Endothelial cell of umbilical vein (primary cell): ENCODE measurements around the gene PLEKHG4B.

Source experiments
- EZH2 ChIP-seq: IDR thresholded peaks from 2 replicates; pipeline ENCODE4 v1.6.1; 2012; ENCODE audit warnings: borderline replicate concordance, low read depth, mild to moderate bottlenecking, moderate library complexity, low read length, inconsistent platforms; ENCODE audit not compliant: severe bottlenecking
- POLR2A ChIP-seq: IDR thresholded peaks from 2 replicates; pipeline ENCODE4 v1.6.1; 2012; ENCODE audit warnings: low read depth, mild to moderate bottlenecking, control low read depth, low read length
- TF ChIP-seq, protein P1 (sequence below), 2 donors: IDR thresholded peaks; 1 replicate in 1 of 2; 2 replicates in 1 of 2; pipeline ENCODE4 v1.5.1; 2011; ENCODE audit warnings: low read length in 2 of 2, mild to moderate bottlenecking in 2 of 2, moderate library complexity in 2 of 2, control low read depth in 1 of 2, inconsistent platforms in 1 of 2, low read depth in 1 of 2; ENCODE audit not compliant: insufficient read depth in 1 of 2; ENCODE audit errors: extremely low read depth in 1 of 2
- TF ChIP-seq, protein P2 (sequence below): IDR thresholded peaks from 2 replicates; pipeline ENCODE4 v1.6.1; 2011; ENCODE audit not compliant: insufficient read depth, insufficient read length

DNA sequence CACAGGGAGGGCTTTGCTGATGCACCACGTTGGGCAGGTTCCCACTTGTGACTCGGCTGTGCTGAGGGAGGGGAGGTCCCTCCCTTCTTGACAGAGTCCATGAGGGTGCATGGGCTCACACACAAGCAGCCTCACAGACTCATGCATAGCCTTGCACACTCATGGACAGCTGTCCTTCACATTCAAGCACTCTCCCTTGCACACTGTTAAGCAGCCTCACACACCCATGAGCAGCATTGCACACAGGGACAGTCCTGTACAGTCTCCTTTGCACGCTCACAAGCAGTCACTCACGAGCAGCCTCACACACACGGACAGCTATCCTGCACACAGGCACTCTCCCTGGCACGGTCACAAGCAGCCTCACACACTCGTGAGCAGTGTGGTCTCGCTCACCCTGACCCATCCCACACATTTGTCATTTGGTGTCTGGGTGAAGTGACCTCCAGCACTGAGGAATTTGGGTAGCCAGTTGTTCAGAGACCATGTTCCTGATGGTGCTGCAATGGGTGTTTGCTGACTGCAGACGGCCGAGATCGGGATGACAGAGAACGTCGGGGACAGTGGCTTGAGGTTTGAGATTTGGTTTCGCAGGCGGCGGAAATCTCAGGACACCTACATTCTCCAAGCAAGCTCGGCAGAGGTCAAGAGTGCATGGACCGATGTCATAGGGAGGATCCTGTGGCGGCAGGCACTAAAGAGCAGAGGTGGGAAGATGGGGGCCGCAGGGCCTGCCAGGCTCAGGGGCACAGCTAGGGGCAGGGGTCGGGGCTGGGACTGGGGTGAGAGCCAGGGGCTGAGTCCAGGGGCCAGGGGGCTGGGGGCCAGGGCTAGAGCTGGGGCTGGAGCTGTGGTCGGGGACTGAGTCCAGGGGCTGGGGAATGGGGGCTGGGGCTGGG lies 81.7 kb downstream of the PLEKHG4B start:
- TF ChIP-seq, protein P1, sequence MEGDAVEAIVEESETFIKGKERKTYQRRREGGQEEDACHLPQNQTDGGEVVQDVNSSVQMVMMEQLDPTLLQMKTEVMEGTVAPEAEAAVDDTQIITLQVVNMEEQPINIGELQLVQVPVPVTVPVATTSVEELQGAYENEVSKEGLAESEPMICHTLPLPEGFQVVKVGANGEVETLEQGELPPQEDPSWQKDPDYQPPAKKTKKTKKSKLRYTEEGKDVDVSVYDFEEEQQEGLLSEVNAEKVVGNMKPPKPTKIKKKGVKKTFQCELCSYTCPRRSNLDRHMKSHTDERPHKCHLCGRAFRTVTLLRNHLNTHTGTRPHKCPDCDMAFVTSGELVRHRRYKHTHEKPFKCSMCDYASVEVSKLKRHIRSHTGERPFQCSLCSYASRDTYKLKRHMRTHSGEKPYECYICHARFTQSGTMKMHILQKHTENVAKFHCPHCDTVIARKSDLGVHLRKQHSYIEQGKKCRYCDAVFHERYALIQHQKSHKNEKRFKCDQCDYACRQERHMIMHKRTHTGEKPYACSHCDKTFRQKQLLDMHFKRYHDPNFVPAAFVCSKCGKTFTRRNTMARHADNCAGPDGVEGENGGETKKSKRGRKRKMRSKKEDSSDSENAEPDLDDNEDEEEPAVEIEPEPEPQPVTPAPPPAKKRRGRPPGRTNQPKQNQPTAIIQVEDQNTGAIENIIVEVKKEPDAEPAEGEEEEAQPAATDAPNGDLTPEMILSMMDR (IDR thresholded peaks at IDR 0.05; ENCODE audit: extremely low read depth in 1 of 2, insufficient read depth in 1 of 2, low read depth in 1 of 2, low read length in 2 of 2): no peak
- TF ChIP-seq, protein P2, sequence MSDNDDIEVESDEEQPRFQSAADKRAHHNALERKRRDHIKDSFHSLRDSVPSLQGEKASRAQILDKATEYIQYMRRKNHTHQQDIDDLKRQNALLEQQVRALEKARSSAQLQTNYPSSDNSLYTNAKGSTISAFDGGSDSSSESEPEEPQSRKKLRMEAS: no peak
- TF ChIP-seq EZH2 (no peak), POLR2A (no peak)
